Smooth muscle cell (in vitro differentiated cells): ENCODE measurements around the gene ITIH3. TPM values are rescaled to one million over a fixed set of nuclear protein-coding genes. Genes with fewer than 3 reads are reported as not detected.

Experiments used
- DNase-seq: peaks from one replicate; lab custom pipeline; 2025; ENCODE audit not compliant: unreplicated experiment; lab: John Stamatoyannopoulos, UW
- H2AFZ ChIP-seq: fragments of 200-600 bp; sonication (generic); 2 replicates; pipeline ENCODE4 v1.6.0; 2016; ENCODE audit warnings: antibody characterized with exemption, low read depth, mild to moderate bottlenecking
- H3F3A ChIP-seq: fragments of 200-600 bp; sonication (generic); 2 replicates; pipeline ENCODE4 v1.6.0; 2017; ENCODE audit warnings: antibody characterized with exemption, low read depth
- H3K27ac ChIP-seq: fragments of 200-600 bp; sonication (generic); 2 replicates; pipeline ENCODE4 v1.5.1; 2016; ENCODE audit warnings: low read depth, mild to moderate bottlenecking
- H3K27me3 ChIP-seq: fragments of 200-600 bp; sonication (generic); 2 replicates; pipeline ENCODE4 v1.6.1; 2016; ENCODE audit warnings: low read depth, mild to moderate bottlenecking
- H3K36me3 ChIP-seq: fragments of 200-600 bp; sonication (generic); 2 replicates; pipeline ENCODE4 v1.5.1; 2016; ENCODE audit warnings: low read depth
- H3K4me1 ChIP-seq: fragments of 200-600 bp; sonication (generic); 2 replicates; pipeline ENCODE4 v1.5.1; 2016; ENCODE audit warnings: low read depth
- H3K4me2 ChIP-seq: fragments of 200-600 bp; sonication (generic); 2 replicates; pipeline ENCODE4 v1.6.0; 2016; ENCODE audit warnings: mild to moderate bottlenecking
- H3K4me3 ChIP-seq: fragments of 200-600 bp; sonication (generic); 2 replicates; pipeline ENCODE4 v1.5.1; 2016; ENCODE audit warnings: mild to moderate bottlenecking
- H3K79me2 ChIP-seq: fragments of 200-600 bp; sonication (generic); 2 replicates; pipeline ENCODE4 v1.6.0; 2016; ENCODE audit warnings: low read depth, mild to moderate bottlenecking
- H3K9ac ChIP-seq: fragments of 200-600 bp; sonication (generic); 2 replicates; pipeline ENCODE4 v1.6.0; 2016; ENCODE audit warnings: low read depth
- H3K9me3 ChIP-seq: fragments of 200-600 bp; sonication (generic); replicated peaks from 2 replicates; pipeline ENCODE4 v1.5.1; 2016; ENCODE audit warnings: low read depth
- H4K20me1 ChIP-seq: fragments of 200-600 bp; sonication (generic); 2 replicates; pipeline ENCODE4 v1.6.0; 2016; ENCODE audit warnings: low read depth
- CTCF ChIP-seq: fragments of 200-600 bp; sonication (generic); IDR thresholded peaks from 2 replicates; pipeline ENCODE4 v1.5.1; 2017; ENCODE audit warnings: borderline replicate concordance, mild to moderate bottlenecking, antibody characterized with exemption; ENCODE audit not compliant: insufficient read depth, poor library complexity, severe bottlenecking
- WGBS: methylation state at CpG from one replicate; pipeline ENCODE4 v1.1.7; 2016; ENCODE audit warnings: low lambda C conversion rate; 5-methylcytosine and 5-hydroxymethylcytosine counted together
- polyA plus RNA-seq: library from polyadenylated mRNA; unstranded; fragments of >200 nt; fragmentation: Nextera tagmentation; extraction: Ambion mirVana; gene quantifications from 2 replicates; pipeline ENCODE4 v1.2.1, GENCODE V29; 2016
- total RNA-seq: library from RNA; depleted of rRNA; stranded (reverse); fragments of >200 nt; gene quantifications from 2 replicates; pipeline ENCODE4 v1.2.3, GENCODE V29; 2014

Gene ITIH3
- total and polyA plus RNA-seq, 2 experiments from 2014 or later: not detected

GRCh38 chr3:52784931-52785590 lies 9.5 kb upstream of the ITIH3 start:
- Histone ChIP-seq H4K20me1 (no peaks in the 10 kb centered on the region), H2AFZ (no peak overlapping the region), H3K4me1 (no peaks in the 10 kb centered on the region), H3K9me3 (no peaks in the 10 kb centered on the region), H3K9ac (no peak overlapping the region), H3K4me2 (no peak overlapping the region), H3K36me3 (no peaks in the 10 kb centered on the region), H3K4me3 (no peak overlapping the region), H3K27ac (no peak overlapping the region), H3F3A (no peaks in the 10 kb centered on the region), H3K79me2 (no peaks in the 10 kb centered on the region), H3K27me3 (peaks cover 28% of the 10 kb centered on the region)
- DNase-seq: no peak
- no peak for TF ChIP-seq CTCF
- whole genome bisulfite sequencing: 82% methylated on average over 5 of the region's 5 CpGs

GRCh38 chr3:52786330-52787215 lies 8.0 kb upstream of the ITIH3 start:
- H3K36me3 ChIP-seq: no peaks in the 10 kb centered on the region
- DNase-seq: no peak
- peaks cover 18% of the 10 kb centered on the region for H3K27me3 ChIP-seq
- no peak overlapping the region for H3K4me2 ChIP-seq
- H2AFZ ChIP-seq: no peak overlapping the region
- H3K9me3 ChIP-seq: no peaks in the 10 kb centered on the region
- no peak overlapping the region for H3K9ac ChIP-seq
- no peaks in the 10 kb centered on the region for H4K20me1 ChIP-seq
- 88% methylated on average over 19 of the region's 19 CpGs for WGBS
- H3F3A ChIP-seq: no peaks in the 10 kb centered on the region
- no peak for TF ChIP-seq CTCF
- H3K4me3 ChIP-seq: no peak overlapping the region
- no peaks in the 10 kb centered on the region for H3K79me2 ChIP-seq
- no peaks in the 10 kb centered on the region for H3K4me1 ChIP-seq
- H3K27ac ChIP-seq: no peak overlapping the region

GRCh38 chr3:52787246-52787645 lies 7.3 kb upstream of the ITIH3 start:
- no peaks in the 10 kb centered on the region for H3F3A ChIP-seq
- no peaks in the 10 kb centered on the region for H4K20me1 ChIP-seq
- no peaks in the 10 kb centered on the region for H3K9me3 ChIP-seq
- H3K4me3 ChIP-seq: no peak overlapping the region
- no peak for DNase-seq
- H3K27ac ChIP-seq: no peak overlapping the region
- H3K4me2 ChIP-seq: no peak overlapping the region
- no peaks in the 10 kb centered on the region for H3K36me3 ChIP-seq
- H3K79me2 ChIP-seq: no peaks in the 10 kb centered on the region
- TF ChIP-seq CTCF: no peak
- no peaks in the 10 kb centered on the region for H3K4me1 ChIP-seq
- H2AFZ ChIP-seq: no peak overlapping the region
- no peak overlapping the region for H3K9ac ChIP-seq
- H3K27me3 ChIP-seq: peaks cover 11% of the 10 kb centered on the region
- WGBS: 91% methylated on average over 10 of the region's 11 CpGs
